Prostate gland (tissue), 2 donors: ENCODE results near the gene LSG1.

Experiments used
- CTCF ChIP-seq, 4 experiments: fragments of 200-600 bp in 2 of 4; fragments of 450-650 bp in 2 of 4; sonication (generic) in 2 of 4; IDR thresholded peaks; 1 replicate in 3 of 4; 2 replicates in 1 of 4; pipeline ENCODE4 v1.5.1; 2016 to 2019; ENCODE audit warnings: antibody characterized with exemption in 4 of 4, mild to moderate bottlenecking in 2 of 4, moderate library complexity in 2 of 4
- POLR2A ChIP-seq: fragments of 450-650 bp; IDR thresholded peaks from one replicate; pipeline ENCODE4 v1.6.1; 2016; ENCODE audit warnings: antibody characterized with exemption, mild to moderate bottlenecking

- no peak for TF ChIP-seq CTCF (IDR thresholded peaks at IDR 0.05)
- TF ChIP-seq POLR2A = no peak
These were observed 29.2 kb downstream of the LSG1 start for GRCh38 chr3:194642769-194643168.
